Measurements from ENCODE around the gene HTRA3.

DNA sequence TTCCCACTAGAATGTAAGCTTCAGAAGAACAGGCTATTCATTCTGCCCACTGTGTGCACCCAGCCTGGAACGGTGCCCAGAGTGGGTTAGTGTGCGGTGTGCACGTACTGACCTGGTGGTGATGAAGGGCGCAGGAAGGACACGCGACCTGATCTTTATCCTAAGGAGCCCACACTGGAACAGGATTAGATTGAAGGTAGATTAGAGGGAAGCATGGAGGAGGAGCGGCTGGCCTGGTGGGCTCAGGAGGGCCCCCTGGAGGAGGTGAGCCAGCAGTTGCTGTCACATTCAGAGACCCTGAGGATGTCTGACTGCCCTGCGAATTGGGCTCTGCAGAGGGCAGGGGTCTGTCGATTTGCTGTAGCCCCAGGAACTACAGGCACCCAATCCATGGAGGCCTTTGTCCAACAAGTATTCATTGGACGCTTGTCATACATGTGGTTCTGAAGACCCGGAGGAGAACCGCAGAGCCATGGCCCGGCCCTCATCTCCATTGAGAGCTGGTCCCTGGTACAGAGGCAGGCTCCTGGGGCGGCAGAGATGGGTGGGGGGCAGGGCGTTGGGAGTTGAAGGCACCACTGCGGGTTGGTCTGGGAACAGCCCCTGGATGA, 73.2 kb downstream of the HTRA3 start:
- TF ChIP-seq, protein P1, sequence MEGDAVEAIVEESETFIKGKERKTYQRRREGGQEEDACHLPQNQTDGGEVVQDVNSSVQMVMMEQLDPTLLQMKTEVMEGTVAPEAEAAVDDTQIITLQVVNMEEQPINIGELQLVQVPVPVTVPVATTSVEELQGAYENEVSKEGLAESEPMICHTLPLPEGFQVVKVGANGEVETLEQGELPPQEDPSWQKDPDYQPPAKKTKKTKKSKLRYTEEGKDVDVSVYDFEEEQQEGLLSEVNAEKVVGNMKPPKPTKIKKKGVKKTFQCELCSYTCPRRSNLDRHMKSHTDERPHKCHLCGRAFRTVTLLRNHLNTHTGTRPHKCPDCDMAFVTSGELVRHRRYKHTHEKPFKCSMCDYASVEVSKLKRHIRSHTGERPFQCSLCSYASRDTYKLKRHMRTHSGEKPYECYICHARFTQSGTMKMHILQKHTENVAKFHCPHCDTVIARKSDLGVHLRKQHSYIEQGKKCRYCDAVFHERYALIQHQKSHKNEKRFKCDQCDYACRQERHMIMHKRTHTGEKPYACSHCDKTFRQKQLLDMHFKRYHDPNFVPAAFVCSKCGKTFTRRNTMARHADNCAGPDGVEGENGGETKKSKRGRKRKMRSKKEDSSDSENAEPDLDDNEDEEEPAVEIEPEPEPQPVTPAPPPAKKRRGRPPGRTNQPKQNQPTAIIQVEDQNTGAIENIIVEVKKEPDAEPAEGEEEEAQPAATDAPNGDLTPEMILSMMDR (IDR thresholded peaks at IDR 0.05; ENCODE audit: low read depth, low read length), result no peak; the same call in 1 of the 2 replicates
- no peak for TF ChIP-seq EZH2phosphoT487 (IDR thresholded peaks at IDR 0.05; ENCODE audit: low read depth)
